HepG2 (cell line): Measurements from ENCODE around the gene IGFBP6. TPM values are rescaled to one million over a fixed set of nuclear protein-coding genes. Genes with fewer than 3 reads are reported as not detected.

Source experiments
- CSRNP2 ChIP-seq: sonication (generic); formaldehyde crosslinking; conservative IDR thresholded peaks from 2 replicates; pipeline ENCODE4 v1.8.0; 2022; ENCODE audit warnings: low read depth, missing genetic modification reagents
- ZNF263 ChIP-seq: sonication (generic); formaldehyde crosslinking; IDR thresholded peaks from 2 replicates; pipeline ENCODE4 v1.4.0; 2020; ENCODE audit warnings: missing genetic modification reagents
- polyA plus RNA-seq, 8 experiments: library from polyadenylated mRNA; depleted of rRNA in 3 of 8; stranded (reverse) in 7 of 8; unstranded in 1 of 8; fragments of >200 nt; fragmentation: Illumina TruSeq in 4 of 8; extraction: Trizol in 4 of 8; gene quantifications; 2 replicates each; pipeline versions ENCODE4 v1.2.1 to v1.2.3, GENCODE V29; 2011 to 2016; ENCODE audit warnings: low read depth in 4 of 8, missing spikeins in 1 of 8, mixed read lengths in 1 of 8; ENCODE audit not compliant: insufficient read depth in 1 of 8
- total RNA-seq, 5 experiments: library from RNA; depleted of rRNA; stranded (reverse); fragments of >200 nt; fragmentation: Illumina TruSeq; extraction: Trizol; gene quantifications; 2 replicates each; pipeline ENCODE4 v1.2.3, GENCODE V29; 2016; ENCODE audit warnings: low read depth in 1 of 5
- TF ChIP-seq, protein P1 (sequence below), 2 experiments: sonication (generic) in 1 of 2; formaldehyde crosslinking in 1 of 2; IDR thresholded peaks; 2 replicates each; pipeline versions ENCODE4 v1.4.0 to v1.6.1; 2016 to 2020; ENCODE audit warnings: borderline replicate concordance in 1 of 2, low read depth in 1 of 2, mild to moderate bottlenecking in 1 of 2, missing genetic modification reagents in 1 of 2

IGFBP6 gene
- total and polyA plus RNA-seq, 2 of the 13 experiments (the other 11 are each of a cell fraction or from before 2014, with no cell fraction given) = 3.9 to 25.2 TPM

GRCh38 chr12:53050426-53051057 lies 46.9 kb upstream of the IGFBP6 start (continued):
- TF ChIP-seq CSRNP2 (CRISPR knock-in tag) (no peak), ZNF263 (no peak)
- TF ChIP-seq, protein P1, sequence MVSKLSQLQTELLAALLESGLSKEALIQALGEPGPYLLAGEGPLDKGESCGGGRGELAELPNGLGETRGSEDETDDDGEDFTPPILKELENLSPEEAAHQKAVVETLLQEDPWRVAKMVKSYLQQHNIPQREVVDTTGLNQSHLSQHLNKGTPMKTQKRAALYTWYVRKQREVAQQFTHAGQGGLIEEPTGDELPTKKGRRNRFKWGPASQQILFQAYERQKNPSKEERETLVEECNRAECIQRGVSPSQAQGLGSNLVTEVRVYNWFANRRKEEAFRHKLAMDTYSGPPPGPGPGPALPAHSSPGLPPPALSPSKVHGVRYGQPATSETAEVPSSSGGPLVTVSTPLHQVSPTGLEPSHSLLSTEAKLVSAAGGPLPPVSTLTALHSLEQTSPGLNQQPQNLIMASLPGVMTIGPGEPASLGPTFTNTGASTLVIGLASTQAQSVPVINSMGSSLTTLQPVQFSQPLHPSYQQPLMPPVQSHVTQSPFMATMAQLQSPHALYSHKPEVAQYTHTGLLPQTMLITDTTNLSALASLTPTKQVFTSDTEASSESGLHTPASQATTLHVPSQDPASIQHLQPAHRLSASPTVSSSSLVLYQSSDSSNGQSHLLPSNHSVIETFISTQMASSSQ (IDR thresholded peaks at IDR 0.05; ENCODE audit: low read depth) = no peak
- TF ChIP-seq, protein P1 (CRISPR knock-in tag; IDR thresholded peaks at IDR 0.05; ENCODE audit: borderline replicate concordance) = 0 out of 2 replicates have a peak, but pooled peaks have one; percentile 5
- TF ChIP-seq, all 625 proteins: peak for 7
